C4-2B (cell line): Measurements from ENCODE around the gene ANK3.

Source experiments
- H3K27ac ChIP-seq: fragments of 450-650 bp; 2 replicates; pipeline ENCODE4 v1.5.1; 2017
- ZFX ChIP-seq: fragments of 450-650 bp; IDR thresholded peaks from 2 replicates; pipeline ENCODE4 v1.6.1; 2017
- TF ChIP-seq, protein P1 (sequence below): fragments of 450-650 bp; conservative IDR thresholded peaks from 2 replicates; pipeline ENCODE4 v1.5.1; 2017; ENCODE audit warnings: mild to moderate bottlenecking

ANK3 gene

DNA sequence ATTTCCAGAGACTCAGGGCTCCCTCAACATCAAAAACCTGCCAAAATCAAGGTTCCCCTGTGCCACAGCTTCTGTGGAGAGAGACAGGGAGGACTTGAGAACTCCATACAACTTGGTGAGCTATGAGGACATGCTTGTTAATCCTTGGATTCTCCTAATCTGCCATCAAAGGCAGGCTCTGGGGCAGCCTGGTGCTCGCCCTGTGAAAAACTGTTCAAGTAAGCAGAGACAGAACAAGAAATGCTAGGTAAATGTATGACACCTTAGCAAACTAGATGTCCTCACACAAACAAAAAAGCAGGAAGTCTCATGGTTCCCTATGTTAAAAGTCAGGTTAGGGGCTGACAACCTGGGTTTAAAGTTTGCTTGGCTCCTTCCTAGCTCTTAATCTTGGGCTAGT is 73.6 kb downstream of the ANK3 start:
- TF ChIP-seq ZFX = no peak
- TF ChIP-seq, protein P1, sequence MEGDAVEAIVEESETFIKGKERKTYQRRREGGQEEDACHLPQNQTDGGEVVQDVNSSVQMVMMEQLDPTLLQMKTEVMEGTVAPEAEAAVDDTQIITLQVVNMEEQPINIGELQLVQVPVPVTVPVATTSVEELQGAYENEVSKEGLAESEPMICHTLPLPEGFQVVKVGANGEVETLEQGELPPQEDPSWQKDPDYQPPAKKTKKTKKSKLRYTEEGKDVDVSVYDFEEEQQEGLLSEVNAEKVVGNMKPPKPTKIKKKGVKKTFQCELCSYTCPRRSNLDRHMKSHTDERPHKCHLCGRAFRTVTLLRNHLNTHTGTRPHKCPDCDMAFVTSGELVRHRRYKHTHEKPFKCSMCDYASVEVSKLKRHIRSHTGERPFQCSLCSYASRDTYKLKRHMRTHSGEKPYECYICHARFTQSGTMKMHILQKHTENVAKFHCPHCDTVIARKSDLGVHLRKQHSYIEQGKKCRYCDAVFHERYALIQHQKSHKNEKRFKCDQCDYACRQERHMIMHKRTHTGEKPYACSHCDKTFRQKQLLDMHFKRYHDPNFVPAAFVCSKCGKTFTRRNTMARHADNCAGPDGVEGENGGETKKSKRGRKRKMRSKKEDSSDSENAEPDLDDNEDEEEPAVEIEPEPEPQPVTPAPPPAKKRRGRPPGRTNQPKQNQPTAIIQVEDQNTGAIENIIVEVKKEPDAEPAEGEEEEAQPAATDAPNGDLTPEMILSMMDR = no peak
- H3K27ac ChIP-seq = no peak overlapping the region

DNA sequence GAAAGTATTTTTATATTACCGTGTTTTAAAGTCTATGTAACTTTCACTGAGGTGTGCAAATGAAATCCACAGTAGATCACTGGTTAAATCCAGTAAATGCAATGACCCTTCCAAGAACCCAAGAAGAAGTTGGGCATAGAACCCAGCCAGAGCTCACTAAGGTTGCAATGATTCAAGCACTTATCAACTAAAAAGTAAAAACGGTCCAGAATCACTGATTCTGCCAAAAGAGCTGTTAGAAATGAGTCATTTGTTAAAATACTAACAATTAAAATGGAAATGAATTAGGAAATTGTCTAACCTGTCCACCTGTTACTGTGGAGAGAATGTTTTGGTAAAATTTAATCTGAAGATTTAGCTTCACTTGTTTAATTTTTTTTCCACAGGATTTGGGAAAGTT is 74.4 kb downstream of the ANK3 start:
- no peak overlapping the region for H3K27ac ChIP-seq
- no peak for TF ChIP-seq ZFX
- TF ChIP-seq, protein P1 = no peak

DNA sequence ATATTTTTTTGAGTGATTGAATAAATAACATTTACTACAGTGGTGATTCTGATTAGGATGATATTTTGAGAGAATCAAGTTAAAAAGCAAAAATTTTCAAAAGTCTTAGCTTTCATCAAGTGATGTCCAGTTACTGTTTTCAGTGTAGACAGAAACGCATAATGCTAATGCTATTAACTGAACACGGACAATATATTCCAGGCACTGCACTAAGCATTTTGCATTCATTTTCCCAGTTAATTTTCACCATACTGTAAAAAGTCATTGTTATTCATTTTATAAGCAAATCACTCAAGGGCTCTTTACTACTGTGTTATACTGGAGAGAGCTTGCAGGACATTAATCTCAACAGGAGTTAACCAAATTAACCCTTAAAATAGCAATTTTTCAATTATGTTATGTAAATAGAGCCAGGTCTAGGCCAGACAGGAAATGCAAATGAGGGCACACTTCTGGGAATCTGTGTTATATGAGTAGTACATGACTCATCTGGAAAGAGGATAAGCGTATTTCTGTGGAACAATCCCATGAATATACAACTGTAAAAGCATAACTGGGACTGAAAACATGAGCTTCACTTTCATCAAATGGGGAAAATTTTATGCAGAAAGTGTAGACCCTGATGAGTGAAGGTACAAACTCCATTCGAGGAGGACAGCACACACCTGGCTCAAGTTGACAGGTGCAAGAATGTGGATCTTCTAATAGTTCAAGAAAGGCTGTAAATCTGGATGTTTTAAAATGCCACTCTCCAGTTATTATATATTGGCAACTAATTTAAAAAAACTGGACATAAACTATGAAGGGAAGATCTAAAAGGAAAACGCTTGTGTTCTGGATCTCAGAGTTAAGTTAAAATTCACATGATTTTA is 75.4 kb downstream of the ANK3 start:
- no peak overlapping the region for H3K27ac ChIP-seq
- TF ChIP-seq ZFX = no peak
- TF ChIP-seq, protein P1 = no peak

DNA sequence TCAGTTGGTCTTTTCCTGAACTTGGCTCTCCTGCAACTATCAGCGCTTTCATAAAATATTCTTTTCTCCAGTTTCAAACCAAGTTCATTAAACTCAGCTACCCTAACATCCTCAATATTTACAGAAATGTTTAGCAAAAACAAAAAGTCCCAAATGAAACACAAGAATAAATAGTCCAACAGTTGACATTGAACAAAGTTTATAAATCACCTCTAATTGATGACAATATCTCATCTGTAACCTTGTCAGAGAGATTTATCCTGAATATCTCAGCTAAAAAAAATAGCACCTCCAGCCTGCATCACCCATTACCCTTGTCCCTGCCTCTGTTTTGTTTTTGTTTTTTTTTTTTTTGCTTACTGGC is 76.1 kb downstream of the ANK3 start:
- no peak overlapping the region for H3K27ac ChIP-seq
- no peak for TF ChIP-seq ZFX
- TF ChIP-seq, protein P1 = no peak

DNA sequence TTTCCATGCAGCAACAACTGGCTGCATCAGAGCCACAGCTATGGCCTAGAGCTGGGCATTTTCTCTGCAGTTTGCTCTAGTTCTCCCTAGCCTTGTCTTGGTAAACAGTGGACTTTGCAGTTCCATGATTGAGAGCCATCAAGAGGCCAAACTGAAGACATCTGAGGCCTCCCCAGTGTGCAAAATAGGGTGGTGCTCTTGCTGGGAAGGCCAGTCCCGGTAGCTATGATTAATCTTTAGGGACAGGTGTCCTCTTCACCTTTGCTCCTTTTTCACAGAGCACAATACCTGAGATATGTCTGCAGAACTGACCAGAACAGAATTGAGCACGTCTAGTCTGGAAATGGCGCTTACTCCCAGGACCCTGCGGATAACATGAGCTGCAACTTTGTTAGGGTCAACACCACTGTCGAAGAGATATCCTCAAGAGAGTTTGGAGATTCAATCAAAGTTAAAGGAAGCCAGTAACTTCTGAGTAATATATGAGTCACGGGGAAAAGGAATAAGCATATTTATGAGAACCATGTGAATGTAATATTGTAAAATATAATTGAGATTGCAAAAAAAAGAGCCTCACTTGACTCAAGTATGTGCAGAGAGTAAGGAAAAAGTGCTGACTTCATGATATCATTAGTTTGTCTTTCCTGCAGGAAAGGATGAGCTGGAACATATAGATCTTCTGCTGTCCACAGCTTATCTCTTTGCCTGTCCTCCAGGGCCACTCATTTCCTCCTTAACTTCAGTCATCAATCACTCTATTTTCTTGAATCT is 76.7 kb downstream of the ANK3 start:
- TF ChIP-seq ZFX = no peak
- no peak overlapping the region for H3K27ac ChIP-seq

DNA sequence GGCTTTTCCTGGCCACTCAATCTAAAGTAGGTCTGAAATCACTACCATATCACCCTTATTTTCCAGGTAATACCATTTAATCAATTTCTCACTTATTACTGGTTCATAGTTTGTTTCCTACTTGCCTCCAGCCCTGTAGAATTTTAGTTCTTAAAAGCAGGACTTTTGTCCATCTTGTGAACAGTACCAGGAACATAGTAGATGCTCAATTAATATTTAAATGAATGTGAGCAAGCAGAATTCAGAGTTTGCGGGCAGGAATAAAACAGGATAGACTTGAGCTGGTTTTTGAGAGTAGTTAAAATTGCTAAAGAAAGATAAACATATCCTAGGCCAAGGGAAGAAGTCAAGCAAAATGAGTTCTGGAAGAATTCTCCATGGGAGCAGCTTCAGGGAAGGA is 77.9 kb downstream of the ANK3 start:
- TF ChIP-seq ZFX = no peak
- TF ChIP-seq, protein P1 = no peak
- no peak overlapping the region for H3K27ac ChIP-seq

DNA sequence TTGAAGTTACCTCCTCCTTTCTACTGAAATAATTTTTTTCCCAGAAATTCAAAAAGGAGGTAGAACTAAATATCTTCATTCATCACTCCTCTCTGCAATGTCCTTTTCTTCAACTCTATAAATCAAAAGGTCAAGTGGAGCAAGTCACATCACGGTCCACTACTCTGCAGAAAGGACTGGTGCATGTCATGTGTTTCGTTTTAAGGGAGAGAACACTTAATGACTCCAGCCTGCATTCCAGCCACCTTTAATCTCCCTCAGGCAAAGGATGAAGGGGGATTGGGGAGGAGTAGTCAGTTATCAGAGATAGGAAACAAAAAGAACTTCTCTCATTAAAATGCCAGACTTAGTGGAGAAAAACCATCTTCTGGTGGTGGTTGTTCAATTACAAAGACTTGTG is 78.9 kb downstream of the ANK3 start:
- H3K27ac ChIP-seq = no peak overlapping the region
- TF ChIP-seq, protein P1 = no peak
- TF ChIP-seq ZFX = no peak
